NOMO-1 treated with DMSO at 0.1 percent for 48 hours (cell line): ENCODE data around the gene NRXN2.
"Not testable (repeated sequence)": the region's sequence is repeated elsewhere in the genome, so short reads cannot be mapped to it uniquely, and the experiment has no call there.

Experiments
- DNase-seq: peaks from one replicate; lab custom pipeline; 2025; ENCODE audit not compliant: unreplicated experiment; lab: John Stamatoyannopoulos, UW

The NRXN2 gene

DNA sequence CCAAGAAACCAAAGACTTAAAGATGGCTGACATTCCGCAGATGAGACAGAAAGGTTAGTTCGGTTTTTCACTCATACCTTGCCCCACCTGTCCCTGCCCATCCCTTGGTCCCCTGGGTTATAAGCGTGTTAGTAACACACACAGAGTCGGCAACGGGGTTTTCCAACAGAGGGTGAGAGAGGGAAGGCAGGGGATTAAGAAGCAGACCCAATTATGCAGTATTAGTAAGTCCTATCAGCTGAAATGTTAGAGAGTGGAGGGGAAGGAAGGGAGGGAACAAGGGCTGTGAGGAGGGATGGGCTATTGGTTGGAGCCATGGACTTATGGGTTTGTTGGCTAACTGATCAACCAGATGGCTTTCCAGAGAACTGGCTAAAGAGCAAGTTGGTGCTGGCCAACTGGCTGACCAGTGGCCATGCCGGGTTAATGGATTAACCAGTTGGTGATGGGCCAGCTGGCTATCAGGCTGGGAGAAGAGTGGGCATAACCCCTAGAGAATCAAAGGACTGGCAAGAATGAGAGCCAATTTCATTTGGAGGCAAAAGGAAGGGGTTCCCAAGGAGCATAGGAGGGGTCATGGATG is 45.5 kb downstream of the NRXN2 start:
- DNase-seq: no peak

DNA sequence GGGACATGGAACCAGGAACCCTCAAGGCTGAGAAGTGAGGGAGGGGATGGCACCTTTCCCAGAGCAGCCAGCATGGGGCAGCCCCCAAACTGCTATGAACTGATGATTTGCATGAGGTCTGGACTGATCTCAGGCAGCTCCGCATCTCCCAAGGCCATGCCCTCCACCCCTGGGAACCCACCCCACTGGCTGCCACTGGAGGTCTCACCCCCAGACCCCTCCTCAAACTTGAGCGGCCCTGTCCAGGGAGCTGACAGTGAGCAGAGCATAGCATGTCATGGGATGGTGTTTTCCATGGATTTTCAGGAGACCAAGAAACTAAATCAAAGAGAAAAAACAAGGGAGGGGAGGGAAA is 46.8 kb downstream of the NRXN2 start:
- DNase-seq: no peak

DNA sequence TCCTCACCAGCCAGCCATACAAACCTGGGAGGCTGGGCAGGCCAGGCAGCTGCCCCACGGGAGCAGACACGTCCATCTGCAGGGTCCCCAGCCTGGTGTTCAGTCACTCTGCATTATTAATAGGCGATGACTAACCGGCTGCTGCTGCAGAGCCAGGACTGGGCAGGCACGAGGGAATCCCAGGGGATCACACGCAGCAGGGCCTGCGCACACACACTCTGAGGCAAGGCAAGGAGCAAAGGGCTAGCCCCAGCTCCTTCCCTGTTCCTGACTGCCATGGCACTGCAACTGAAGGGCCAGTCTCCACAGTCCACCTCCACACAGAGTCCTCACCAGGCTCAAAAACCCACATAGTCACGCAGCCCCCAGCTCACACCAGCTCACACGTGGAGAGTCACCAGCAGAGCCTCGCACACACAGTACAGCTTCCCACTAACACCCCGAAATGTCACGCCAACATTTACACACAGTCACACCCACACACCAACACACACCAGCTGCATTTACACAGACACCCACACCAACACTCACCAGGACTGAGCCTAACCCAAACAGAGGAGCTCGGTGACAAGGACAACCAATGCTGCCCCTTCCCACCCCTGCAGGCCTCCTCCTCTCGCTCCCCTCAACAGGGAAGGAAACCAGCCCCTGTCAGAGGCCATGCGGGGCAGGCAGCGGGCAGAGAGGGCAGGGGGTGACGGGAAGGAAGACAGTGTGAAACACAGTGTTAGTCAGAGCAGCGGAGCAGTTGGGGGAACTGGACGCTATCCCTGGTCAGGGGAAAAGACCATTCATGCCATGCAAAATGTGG is 47.3 kb downstream of the NRXN2 start:
- no peak for DNase-seq

DNA sequence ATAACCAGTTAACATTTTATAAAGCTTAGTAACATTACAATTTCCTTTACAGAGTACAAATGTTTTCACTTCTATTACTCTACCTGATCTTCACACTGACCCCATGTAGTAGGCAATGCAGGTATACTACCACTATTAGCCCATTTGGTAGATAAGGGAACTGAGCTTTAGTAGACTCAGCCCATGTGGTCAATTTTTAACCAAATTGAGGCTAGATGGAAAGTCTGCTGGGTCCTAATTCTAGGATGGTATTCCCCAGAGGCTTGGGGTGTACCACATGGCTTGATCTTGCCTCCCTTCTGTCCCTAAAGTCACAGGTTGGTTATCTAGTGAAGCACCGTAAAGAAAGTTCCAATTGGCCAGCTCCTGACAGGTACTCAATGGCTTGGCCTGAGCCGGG is 48.2 kb downstream of the NRXN2 start:
- no peak for DNase-seq

DNA sequence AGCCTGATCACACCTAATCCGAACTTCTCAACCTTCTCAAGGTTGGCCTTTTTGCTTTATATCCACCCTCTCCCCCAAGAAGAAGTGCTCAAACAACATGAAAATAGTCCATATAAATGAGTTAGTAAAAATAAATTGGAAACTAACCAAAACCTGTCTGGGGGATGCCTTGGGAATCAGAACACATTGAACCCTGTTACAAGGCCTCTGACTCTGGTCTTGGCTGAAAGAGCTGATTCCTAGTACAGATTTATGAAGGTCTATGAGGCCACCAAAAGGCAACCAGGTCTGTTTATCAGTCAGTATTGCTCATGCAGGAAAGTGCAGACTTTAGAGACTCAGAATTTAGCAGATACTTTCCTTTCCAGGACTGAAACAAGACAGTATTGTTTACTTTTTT is 49.7 kb downstream of the NRXN2 start:
- DNase-seq: no peak

DNA sequence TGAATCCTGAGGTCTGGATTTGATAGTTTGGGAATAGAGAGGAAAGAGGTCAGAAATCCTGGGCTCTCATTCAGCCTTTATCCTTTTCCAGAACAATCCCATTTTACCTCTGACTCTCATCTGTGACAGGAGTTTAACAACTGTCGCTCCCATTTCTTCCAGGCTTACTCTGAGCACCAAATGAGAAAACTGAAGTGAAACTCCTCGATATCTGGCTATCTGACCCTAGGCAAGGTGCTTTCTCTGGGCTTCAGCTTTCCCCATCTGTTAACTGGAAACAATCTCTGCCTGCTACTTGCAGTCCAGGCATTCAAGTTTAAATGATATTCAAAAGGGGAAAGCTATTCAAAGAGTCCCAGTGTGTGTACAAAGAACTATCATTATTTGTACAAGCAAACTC is 50.1 kb downstream of the NRXN2 start:
- no peak for DNase-seq

DNA sequence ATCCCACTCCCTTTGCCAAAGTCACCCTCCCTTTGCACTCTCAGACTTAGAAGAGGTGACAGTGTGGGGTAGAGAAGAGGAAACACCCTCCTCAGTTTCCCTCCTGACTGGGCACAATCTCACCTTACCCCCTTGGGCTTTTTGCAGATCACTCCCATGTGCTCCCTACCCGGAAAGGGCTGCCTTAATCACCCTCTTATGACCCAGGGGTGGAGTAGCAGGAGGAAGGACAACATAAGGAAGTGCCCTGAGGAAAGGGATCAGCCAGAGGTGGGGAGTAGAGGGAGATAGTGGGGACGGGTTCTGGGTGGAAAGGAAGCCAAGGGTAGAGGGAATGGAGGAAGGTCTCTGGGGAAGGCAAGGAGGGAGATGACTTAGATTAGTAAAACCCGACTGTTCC is 52.0 kb downstream of the NRXN2 start:
- no peak for DNase-seq

DNA sequence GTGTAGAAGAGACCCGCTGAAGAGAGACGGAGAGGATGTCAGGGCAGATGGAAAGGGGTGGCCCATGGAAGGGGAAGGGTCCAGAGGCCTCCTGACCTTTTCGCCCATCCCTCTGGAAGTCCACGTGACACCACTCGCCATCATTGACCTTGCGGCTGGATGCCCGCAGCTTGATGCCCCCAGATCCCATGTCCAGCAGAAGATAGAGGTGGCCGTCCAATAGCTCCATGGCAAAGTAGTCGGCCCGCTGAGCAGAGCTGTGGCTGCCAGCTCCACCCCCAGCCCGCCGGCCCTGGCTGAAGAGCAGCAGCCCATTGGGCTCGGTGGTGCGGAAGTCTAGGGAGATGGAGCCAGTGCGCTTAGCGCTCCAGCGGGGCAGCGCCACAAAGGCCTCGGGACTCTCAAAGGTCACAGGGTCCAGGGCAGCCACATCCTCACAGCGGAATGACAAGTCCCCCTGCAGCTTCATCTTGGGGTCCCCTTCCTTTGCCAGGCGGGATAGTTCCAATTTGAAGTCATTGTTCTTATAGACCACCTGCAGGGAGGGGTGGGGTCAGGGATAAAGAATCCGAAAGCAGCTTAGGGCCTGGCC is 55.7 kb downstream of the NRXN2 start:
- no peak for DNase-seq

DNA sequence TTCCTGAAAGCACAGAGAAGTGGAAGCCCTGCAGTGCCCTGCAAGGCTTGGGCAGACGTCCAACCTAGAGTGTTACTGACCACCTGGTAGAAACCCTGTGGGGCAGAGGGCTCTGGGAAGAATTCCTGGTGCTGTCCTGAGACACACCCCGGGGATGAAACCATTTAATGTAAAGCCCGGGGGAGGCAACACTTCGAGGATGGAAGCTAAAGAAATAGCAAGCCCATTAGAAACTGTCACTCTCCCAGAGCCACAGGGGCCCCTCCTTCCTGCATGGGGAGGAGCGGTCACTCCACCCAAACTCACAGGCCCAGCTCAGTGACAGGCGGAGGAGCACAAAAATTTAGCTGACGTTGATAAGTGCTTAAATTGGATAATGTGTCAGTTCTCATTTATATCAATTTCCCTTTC is 57.6 kb downstream of the NRXN2 start:
- DNase-seq: peak; percentile 24

DNA sequence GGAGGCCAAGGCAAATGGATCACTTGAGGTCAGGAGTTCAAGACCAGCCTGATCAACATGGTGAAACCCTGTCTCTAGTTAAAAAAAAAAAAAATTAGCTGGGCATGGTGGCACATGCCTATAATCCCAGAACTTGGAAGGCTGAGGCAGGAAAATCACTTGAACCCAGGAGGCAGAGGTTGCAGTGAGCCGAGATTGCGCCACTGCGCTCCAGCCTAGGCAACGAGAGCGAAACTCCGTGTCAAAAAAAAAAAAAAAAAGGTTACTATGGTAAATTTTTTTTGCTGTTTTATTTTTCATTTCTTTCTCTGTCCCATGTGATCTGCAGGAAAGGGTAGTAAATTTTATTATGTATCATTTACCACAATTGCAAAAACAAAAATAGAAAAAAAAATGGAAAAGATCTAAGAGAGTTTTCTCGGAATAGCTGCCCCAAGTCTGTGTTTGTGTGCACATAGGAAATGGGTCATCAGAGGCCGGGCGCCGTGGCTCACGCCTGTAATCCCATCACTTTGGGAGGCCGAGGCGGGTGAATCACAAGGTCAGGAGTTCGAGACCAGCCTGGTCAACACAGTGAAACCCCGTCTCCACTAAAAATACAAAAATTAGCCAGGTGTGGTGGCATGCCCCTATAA is 58.6 kb downstream of the NRXN2 start:
- not testable (repeated sequence) for DNase-seq

DNA sequence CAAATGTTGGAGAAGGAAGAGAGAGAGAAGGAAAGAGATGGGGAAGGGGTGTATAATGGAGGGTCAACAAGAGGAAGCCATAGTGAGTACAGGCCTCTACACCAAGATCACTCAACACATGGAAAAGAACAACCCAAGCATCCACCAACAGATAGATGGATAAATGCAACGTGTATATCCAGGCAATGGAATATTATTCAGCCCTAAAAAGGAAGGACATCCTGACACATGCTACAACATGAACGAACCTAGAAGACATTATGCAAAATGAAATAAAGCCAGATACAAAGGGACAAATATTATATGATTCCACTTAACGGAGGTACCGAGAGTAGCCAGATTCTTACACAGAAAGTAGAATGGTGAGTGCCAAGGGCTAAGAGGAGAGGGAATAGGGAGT is 59.3 kb downstream of the NRXN2 start:
- no peak for DNase-seq

DNA sequence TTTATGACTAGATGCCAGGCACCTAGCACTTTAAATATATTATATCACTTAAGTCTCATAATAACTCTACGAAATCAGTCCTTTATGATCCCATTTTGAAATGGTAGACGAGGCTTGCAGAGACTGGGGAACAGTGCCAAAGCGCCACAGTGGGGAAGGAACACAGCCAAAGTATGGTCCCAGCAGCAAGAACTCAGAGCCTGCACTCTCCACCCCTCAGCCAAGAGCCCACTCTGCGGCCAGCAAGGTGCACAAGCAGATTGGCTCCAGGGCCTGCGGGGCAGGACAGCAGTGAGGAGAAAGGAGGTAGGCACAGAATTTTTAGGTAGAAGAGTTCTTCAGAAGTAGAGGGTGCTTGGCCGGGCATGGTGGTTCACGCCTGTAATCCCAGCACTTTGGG is 61.4 kb downstream of the NRXN2 start:
- no peak for DNase-seq

DNA sequence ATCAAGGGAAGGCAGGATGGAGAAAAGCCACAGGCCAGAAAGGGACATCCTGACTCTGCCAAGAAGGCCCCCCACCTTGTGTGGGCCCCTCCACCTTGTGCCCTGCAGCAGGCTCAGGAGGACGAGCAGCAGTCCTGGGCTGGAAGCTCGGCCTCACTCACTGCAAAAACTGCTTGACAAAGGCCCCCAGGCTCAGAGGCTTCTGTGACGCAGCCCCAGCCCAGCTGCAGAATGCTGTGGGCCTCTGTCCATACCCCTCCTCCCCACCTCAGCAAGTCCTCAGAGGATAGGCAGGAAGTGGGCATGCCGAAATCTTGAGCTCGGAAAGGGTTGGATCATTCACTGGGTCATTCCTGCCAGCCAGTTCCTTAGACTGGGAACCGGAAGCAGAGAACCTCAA is 61.9 kb downstream of the NRXN2 start:
- no peak for DNase-seq

DNA sequence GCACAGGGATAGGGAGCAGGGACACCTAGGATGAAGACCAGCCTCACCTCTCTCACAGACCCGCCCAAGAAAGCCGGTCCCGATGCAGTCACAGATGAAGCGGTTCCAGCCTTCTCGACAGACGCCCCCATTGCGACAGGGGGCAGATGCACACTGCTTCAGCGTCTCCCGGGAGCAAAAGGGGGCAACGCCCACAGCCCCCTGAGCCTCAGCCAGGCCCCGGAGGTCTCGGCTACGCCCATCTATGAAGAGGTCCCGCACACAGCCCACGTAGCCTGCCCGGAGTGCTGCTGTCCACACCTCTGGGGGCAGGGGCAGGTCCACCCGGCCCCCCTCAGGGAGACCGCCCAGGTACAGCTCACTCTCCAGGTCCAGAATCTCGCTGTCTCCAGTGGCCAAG is 62.3 kb downstream of the NRXN2 start:
- no peak for DNase-seq

DNA sequence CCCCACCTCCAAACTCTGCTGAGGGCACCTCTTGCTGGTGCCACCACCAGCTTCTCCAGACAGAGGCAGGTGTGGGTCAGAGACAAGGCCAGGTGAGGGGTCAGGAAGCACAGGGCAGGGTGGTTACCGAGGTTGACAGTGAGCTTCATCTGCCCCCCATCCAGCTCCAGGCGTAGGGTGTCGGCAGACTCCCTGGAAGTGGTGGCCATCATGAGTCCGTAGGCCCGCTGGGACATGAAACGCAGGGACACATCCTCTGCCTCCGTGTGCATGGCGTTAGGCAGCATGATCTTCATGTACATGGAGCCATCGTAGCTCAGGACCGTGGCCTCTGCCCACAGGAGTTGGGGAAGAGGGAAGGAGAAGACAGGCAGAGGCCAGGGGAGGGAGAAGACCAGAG is 62.8 kb downstream of the NRXN2 start:
- no peak for DNase-seq

DNA sequence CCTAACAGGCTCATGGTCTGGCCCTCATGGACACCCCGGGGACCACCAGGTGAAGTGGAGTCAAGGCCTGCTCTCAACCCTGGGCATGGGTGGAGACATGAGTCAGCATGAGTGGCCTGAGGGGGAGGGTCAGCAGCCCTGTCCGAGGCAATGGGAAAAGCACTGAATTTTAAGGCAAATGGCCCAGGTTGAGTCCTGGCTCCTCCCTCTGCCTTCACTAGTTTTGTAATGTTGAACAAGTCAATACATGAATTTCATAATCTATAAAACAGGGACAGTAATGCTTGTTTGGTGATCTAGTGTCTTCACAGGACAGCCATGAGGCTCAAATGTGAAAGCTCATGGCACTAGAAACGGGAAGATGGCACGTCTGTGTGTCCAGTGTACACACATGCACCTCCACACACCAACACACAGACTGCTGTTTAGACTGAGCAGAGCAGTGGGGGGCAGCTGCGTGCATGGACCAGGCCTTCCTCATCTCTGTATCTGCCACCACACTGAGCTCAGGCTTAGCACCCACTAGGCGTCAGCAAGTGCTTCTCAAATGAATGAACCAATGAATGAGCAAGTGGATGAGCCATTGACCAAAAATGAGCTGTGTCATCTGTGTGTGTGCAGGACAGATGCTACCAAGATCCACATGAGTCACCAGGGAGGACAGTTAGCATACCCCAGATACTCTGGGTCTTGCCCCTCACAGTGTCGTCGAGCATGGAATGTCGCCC is 63.4 kb downstream of the NRXN2 start:
- DNase-seq: no peak

DNA sequence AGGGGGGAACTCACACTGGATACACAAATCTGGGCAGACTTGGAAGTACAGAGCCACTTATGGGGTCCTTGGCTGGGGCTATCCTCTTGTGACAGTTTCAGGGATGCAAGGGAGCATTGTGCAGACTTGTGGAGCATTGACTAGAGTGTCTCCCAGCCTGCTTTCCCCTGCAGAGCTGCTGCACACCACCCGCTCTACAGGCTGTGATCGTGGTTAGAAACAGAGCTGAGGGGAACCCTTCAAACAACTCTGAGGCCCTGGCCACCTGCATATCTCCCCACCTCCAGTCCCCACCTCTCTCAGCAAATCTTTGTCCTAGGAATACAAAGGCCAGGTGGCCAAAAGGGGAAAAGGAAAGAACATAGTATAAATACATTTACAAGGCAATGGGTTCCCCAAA is 64.7 kb downstream of the NRXN2 start:
- no peak for DNase-seq

DNA sequence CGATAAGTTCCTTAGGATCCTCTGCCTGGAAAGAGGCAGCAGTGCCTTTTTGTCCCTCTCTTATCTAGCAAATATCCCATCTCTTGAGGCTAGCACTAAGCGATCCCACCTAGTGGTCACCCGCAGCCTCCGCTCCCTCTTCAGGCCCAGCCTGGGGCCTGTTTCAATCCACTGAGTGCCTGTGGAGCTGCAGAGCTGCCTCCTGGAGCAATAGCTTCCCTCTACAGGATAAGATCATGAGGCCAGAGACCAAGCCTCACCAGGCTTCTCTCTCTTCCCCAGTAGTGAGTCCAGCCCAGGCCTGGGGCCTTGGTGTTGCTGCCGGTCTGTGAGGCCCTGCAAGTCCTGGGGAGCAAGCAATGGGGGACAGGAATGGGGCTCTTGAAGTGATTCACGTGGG is 66.1 kb downstream of the NRXN2 start:
- no peak for DNase-seq

DNA sequence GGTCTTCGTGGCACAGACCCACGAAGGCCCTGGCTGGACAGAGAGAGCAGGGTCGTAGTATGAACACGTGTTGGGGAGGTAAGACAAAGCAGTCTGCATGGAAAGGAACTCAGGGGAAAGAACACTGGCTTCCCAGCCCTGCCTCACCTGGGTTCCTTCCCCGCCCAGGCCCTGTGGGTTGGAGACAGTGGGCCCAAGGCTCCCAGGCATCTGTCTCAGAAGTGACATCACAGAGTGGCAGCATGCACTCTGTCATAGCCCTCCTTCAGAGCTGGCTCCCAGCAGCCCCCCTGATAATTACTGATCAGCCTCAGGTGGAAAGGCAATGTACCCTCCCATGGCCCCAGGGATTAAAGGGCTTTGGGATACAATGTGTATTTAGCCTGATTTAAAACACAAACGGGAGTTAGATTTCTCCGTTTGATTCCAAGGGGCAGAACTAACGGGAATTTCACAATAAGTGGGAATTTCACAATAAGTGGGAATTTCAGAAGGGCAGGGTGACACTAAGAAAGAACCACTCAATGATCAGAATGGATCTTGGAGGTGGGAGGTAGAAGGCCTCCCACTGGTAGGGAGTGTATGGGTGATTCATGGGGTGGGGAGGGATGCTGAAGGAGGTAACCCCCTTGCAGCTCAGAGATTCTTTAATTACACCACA is 66.9 kb downstream of the NRXN2 start:
- DNase-seq: no peak

DNA sequence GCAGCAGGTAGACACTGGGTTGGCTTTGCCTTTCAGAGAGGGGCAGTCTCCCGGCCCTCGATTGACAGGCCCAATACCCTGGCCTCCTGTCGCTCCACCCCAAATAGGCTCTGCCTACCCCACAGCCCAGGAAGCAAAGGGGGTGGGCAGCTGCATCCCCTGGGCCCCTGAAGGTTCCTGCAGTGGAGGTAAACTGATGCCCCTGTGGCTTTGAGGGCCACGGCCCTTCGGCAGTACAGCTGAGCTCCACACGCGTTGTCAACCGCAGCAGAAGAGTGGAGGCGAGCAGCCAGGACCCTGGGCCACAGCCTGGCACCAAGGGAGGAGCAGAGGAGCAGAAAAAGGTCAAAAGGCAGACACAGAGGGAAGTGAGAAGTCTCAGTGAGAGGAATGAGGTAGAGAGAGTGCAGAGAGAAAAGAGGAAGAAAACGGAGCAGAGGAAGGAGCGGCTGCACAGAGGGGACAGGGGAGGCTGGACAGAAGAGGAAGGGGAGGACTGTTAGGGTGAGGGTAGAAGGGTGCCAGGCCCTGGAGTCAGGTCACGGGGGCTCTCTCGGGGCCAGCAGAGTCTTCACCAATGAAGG is 67.9 kb downstream of the NRXN2 start:
- peak; percentile 92 for DNase-seq

DNA sequence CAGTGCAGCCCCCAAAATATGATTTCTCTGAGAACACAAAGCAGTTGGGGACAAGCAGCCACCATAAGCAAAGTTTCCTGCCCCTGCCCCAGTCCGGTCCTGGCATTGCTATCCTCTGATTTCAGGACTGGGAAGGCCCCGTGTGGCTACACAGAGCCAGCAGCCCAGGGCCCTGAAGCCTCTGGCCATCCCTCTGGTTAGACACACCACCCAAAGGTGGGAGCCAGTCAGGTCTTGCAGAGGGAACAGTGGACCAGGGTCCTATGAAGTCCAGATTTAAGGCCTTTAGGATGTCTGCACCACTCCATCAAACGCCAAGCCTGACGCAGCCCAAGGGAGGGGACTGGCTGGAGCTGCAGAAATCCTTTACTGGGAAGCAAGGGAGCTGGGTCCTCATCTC is 68.6 kb downstream of the NRXN2 start:
- DNase-seq: no peak
